ENCODE measurements around the gene HJV. TPM values are rescaled to one million over a fixed set of nuclear protein-coding genes. Genes with fewer than 3 reads are reported as not detected.

The HJV gene
- total RNA-seq, 1 experiment from 2014 or later = not detected

DNA sequence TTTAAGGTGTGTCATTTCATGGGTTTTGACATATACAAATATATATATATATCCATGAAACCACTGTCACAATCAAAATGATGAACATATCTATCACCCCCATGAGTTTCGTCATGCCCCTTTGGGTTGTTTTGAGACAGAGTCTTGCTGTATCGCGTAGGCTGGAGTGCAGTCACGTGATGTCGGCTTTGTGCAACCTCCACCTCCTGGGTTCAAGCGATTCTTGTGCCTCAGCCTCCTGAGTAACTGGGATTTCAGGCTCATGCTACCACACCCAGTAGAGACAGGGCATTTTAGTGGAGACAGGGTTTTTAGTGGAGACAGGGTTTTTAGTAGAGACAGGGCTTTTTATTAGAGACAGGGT is 8.0 kb downstream of the HJV start:
- Histone ChIP-seq H3K27me3 (ENCODE audit: insufficient read depth, low read length) (no peaks in the 10 kb centered on the region), H3K9ac (ENCODE audit: low read length) (no peak overlapping the region), H3K9me2 (ENCODE audit: insufficient read depth) (no peaks in the 10 kb centered on the region), H2AFZ (ENCODE audit: low read depth, low read length, poor library complexity, severe bottlenecking) (peak overlapping the region; percentile 90), H3K27ac (ENCODE audit: low read depth, low read length) (no peak overlapping the region), H3K4me3 (replicated peaks in 1 of 2; ENCODE audit: low read depth in 1 of 2, low read length in 2 of 2) (no peak overlapping the region), H4K20me1 (ENCODE audit: insufficient read depth) (no peaks in the 10 kb centered on the region), H3K9me3 (ENCODE audit: control insufficient read depth in 1 of 2, insufficient read depth in 1 of 2, low read depth in 1 of 2, low read length in 2 of 2) (no peaks in the 10 kb centered on the region), H3K4me1 (ENCODE audit: control insufficient read depth in 1 of 2, insufficient read depth in 2 of 2, low read length in 2 of 2) (peaks cover 0 to 5% of the 10 kb centered on the region in 2 experiments; a peak in 2 of 4 replicates), H3K79me2 (ENCODE audit: insufficient read depth, low read length) (no peaks in the 10 kb centered on the region), H3K36me3 (ENCODE audit: control insufficient read depth in 1 of 2, insufficient read depth in 2 of 2, low read length in 2 of 2) (no peaks in the 10 kb centered on the region), H3K4me2 (ENCODE audit: low read length) (peak overlapping the region; percentile 26; the same call in 1 of the 2 replicates)
- no TSS peak for BruUV-seq (replicated peaks)
- ChIA-PET RAD21 (ENCODE audit: low non-redundant PET in 1 of 2, low total read pairs in 2 of 2, uncharacterized antibody in 2 of 2, unreplicated experiment in 2 of 2) (no interaction called here), CTCF (no interaction called here), POLR2A (no interaction called here)
- ATAC-seq (no peak), DNase-seq (ENCODE audit: low read depth, low spot score) (no peak)
- intact Hi-C loops (cut with micrococcal nuclease) = loop anchor here (1.0 kb wide), 1 partner anchor 121 kb away; no protein-coding TSS in a partner anchor
- TF ChIP-seq, protein P1, sequence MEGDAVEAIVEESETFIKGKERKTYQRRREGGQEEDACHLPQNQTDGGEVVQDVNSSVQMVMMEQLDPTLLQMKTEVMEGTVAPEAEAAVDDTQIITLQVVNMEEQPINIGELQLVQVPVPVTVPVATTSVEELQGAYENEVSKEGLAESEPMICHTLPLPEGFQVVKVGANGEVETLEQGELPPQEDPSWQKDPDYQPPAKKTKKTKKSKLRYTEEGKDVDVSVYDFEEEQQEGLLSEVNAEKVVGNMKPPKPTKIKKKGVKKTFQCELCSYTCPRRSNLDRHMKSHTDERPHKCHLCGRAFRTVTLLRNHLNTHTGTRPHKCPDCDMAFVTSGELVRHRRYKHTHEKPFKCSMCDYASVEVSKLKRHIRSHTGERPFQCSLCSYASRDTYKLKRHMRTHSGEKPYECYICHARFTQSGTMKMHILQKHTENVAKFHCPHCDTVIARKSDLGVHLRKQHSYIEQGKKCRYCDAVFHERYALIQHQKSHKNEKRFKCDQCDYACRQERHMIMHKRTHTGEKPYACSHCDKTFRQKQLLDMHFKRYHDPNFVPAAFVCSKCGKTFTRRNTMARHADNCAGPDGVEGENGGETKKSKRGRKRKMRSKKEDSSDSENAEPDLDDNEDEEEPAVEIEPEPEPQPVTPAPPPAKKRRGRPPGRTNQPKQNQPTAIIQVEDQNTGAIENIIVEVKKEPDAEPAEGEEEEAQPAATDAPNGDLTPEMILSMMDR (IDR thresholded peaks at IDR 0.05 in 2 of 3, conservative IDR thresholded peaks at IDR 0.05 in 1 of 3; ENCODE audit: borderline replicate concordance in 1 of 3, insufficient read depth in 1 of 3, low read depth in 2 of 3, low read length in 2 of 3) = no peak
- TF ChIP-seq, protein P2, sequence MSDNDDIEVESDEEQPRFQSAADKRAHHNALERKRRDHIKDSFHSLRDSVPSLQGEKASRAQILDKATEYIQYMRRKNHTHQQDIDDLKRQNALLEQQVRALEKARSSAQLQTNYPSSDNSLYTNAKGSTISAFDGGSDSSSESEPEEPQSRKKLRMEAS (IDR thresholded peaks at IDR 0.05) = no peak
- TF ChIP-seq POLR2AphosphoS5 (IDR thresholded peaks at IDR 0.05; ENCODE audit: low read depth, low read length) (no peak), ELF1 (IDR thresholded peaks at IDR 0.05; ENCODE audit: borderline replicate concordance, low read depth) (no peak), CBX3 (IDR thresholded peaks at IDR 0.05; ENCODE audit: low read depth) (no peak), FOSL1 (IDR thresholded peaks at IDR 0.05; ENCODE audit: low read depth) (no peak), ZNF274 (IDR thresholded peaks at IDR 0.05; ENCODE audit: low read depth, low read length) (no peak), YY1 (IDR thresholded peaks at IDR 0.05; ENCODE audit: extremely low read depth, insufficient replicate concordance, low read depth, low read length) (no peak), SRF (IDR thresholded peaks at IDR 0.05; ENCODE audit: low read depth) (no peak), EZH2 (IDR thresholded peaks at IDR 0.05) (no peak), SP1 (IDR thresholded peaks at IDR 0.05; ENCODE audit: low read depth) (no peak), JUND (IDR thresholded peaks at IDR 0.05) (no peak), EZH2phosphoT487 (IDR thresholded peaks at IDR 0.05; ENCODE audit: borderline replicate concordance) (no peak)
- TF ChIP-seq, protein P3, sequence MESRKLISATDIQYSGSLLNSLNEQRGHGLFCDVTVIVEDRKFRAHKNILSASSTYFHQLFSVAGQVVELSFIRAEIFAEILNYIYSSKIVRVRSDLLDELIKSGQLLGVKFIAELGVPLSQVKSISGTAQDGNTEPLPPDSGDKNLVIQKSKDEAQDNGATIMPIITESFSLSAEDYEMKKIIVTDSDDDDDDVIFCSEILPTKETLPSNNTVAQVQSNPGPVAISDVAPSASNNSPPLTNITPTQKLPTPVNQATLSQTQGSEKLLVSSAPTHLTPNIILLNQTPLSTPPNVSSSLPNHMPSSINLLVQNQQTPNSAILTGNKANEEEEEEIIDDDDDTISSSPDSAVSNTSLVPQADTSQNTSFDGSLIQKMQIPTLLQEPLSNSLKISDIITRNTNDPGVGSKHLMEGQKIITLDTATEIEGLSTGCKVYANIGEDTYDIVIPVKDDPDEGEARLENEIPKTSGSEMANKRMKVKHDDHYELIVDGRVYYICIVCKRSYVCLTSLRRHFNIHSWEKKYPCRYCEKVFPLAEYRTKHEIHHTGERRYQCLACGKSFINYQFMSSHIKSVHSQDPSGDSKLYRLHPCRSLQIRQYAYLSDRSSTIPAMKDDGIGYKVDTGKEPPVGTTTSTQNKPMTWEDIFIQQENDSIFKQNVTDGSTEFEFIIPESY (IDR thresholded peaks at IDR 0.05; ENCODE audit: extremely low read depth, insufficient replicate concordance, low read length) = no peak
- TF ChIP-seq, protein P4, sequence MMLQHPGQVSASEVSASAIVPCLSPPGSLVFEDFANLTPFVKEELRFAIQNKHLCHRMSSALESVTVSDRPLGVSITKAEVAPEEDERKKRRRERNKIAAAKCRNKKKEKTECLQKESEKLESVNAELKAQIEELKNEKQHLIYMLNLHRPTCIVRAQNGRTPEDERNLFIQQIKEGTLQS (IDR thresholded peaks at IDR 0.05) = no peak
- TF ChIP-seq, protein P5, sequence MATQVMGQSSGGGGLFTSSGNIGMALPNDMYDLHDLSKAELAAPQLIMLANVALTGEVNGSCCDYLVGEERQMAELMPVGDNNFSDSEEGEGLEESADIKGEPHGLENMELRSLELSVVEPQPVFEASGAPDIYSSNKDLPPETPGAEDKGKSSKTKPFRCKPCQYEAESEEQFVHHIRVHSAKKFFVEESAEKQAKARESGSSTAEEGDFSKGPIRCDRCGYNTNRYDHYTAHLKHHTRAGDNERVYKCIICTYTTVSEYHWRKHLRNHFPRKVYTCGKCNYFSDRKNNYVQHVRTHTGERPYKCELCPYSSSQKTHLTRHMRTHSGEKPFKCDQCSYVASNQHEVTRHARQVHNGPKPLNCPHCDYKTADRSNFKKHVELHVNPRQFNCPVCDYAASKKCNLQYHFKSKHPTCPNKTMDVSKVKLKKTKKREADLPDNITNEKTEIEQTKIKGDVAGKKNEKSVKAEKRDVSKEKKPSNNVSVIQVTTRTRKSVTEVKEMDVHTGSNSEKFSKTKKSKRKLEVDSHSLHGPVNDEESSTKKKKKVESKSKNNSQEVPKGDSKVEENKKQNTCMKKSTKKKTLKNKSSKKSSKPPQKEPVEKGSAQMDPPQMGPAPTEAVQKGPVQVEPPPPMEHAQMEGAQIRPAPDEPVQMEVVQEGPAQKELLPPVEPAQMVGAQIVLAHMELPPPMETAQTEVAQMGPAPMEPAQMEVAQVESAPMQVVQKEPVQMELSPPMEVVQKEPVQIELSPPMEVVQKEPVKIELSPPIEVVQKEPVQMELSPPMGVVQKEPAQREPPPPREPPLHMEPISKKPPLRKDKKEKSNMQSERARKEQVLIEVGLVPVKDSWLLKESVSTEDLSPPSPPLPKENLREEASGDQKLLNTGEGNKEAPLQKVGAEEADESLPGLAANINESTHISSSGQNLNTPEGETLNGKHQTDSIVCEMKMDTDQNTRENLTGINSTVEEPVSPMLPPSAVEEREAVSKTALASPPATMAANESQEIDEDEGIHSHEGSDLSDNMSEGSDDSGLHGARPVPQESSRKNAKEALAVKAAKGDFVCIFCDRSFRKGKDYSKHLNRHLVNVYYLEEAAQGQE (IDR thresholded peaks at IDR 0.05; ENCODE audit: low read depth) = no peak
